Endothelial cell (in vitro differentiated cells): ENCODE data around the gene CD4. TPM values are rescaled to one million over a fixed set of nuclear protein-coding genes. Genes with fewer than 3 reads are reported as not detected.
A peak's percentile ranks its signal among the peaks of the same experiment; 100 is the strongest.

Experiments used
- DNase-seq: peaks from one replicate; pipeline ENCODE4 v3.0.0; 2021; ENCODE audit warnings: low spot score
- H3K27ac Mint-ChIP-seq: one replicate; pipeline ENCODE4 v1.8.0; 2021; ENCODE audit warnings: mixed read lengths, inconsistent platforms; ENCODE audit not compliant: unreplicated experiment
- H3K27me3 Mint-ChIP-seq: one replicate; pipeline ENCODE4 v1.8.0; 2021; ENCODE audit warnings: mild to moderate bottlenecking, moderate library complexity, mixed read lengths, inconsistent platforms; ENCODE audit not compliant: unreplicated experiment
- H3K36me3 Mint-ChIP-seq: one replicate; pipeline ENCODE4 v1.8.0; 2021; ENCODE audit warnings: mild to moderate bottlenecking, low read depth, mixed read lengths, inconsistent platforms; ENCODE audit not compliant: unreplicated experiment
- H3K4me1 Mint-ChIP-seq: one replicate; pipeline ENCODE4 v1.8.0; 2021; ENCODE audit warnings: mild to moderate bottlenecking, mixed read lengths, inconsistent platforms; ENCODE audit not compliant: unreplicated experiment
- H3K4me3 Mint-ChIP-seq: one replicate; pipeline ENCODE4 v1.8.0; 2021; ENCODE audit warnings: mild to moderate bottlenecking, mixed read lengths, inconsistent platforms; ENCODE audit not compliant: unreplicated experiment
- H3K9me3 Mint-ChIP-seq: one replicate; pipeline ENCODE4 v1.8.0; 2021; ENCODE audit warnings: mixed read lengths, inconsistent platforms; ENCODE audit not compliant: unreplicated experiment
- total RNA-seq: library from RNA; stranded (reverse); fragmentation: NEBNext Ultra II Directional; extraction: Animal tissue kit (Norgen Biotek cat#: 25700); gene quantifications from one replicate; pipeline ENCODE4 v1.2.1, GENCODE V29; 2021; ENCODE audit not compliant: unreplicated experiment
- TF ChIP-seq, protein P1 (sequence below): fragments of 200-600 bp; sonication (generic); IDR thresholded peaks from one replicate; pipeline ENCODE4 v1.5.0; 2021; ENCODE audit warnings: antibody characterized with exemption; ENCODE audit not compliant: unreplicated experiment

Gene CD4
- total RNA-seq, 1 donor from 2014 or later = 4.7 TPM

GRCh38 chr12:6768437-6768914 lies 20.9 kb upstream of the CD4 start:
- Mint-ChIP-seq H3K4me1 (peaks cover 62% of the 10 kb centered on the region), H3K4me3 (peak overlapping the region; percentile 99), H3K36me3 (peaks cover 37% of the 10 kb centered on the region), H3K27ac (peak overlapping the region; percentile 90), H3K9me3 (no peaks in the 10 kb centered on the region), H3K27me3 (peaks cover 37% of the 10 kb centered on the region)
- TF ChIP-seq, protein P1, sequence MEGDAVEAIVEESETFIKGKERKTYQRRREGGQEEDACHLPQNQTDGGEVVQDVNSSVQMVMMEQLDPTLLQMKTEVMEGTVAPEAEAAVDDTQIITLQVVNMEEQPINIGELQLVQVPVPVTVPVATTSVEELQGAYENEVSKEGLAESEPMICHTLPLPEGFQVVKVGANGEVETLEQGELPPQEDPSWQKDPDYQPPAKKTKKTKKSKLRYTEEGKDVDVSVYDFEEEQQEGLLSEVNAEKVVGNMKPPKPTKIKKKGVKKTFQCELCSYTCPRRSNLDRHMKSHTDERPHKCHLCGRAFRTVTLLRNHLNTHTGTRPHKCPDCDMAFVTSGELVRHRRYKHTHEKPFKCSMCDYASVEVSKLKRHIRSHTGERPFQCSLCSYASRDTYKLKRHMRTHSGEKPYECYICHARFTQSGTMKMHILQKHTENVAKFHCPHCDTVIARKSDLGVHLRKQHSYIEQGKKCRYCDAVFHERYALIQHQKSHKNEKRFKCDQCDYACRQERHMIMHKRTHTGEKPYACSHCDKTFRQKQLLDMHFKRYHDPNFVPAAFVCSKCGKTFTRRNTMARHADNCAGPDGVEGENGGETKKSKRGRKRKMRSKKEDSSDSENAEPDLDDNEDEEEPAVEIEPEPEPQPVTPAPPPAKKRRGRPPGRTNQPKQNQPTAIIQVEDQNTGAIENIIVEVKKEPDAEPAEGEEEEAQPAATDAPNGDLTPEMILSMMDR = no peak
- DNase-seq = no peak

GRCh38 chr12:6768990-6769389 lies 20.3 kb upstream of the CD4 start:
- H3K27me3 Mint-ChIP-seq = peaks cover 35% of the 10 kb centered on the region
- H3K4me3 Mint-ChIP-seq = peak overlapping the region; percentile 99
- TF ChIP-seq, protein P1 = no peak
- no peaks in the 10 kb centered on the region for H3K9me3 Mint-ChIP-seq
- DNase-seq = peak; percentile 72
- peaks cover 37% of the 10 kb centered on the region for H3K36me3 Mint-ChIP-seq
- peaks cover 60% of the 10 kb centered on the region for H3K4me1 Mint-ChIP-seq
- peak overlapping the region; percentile 90 for H3K27ac Mint-ChIP-seq

DNA sequence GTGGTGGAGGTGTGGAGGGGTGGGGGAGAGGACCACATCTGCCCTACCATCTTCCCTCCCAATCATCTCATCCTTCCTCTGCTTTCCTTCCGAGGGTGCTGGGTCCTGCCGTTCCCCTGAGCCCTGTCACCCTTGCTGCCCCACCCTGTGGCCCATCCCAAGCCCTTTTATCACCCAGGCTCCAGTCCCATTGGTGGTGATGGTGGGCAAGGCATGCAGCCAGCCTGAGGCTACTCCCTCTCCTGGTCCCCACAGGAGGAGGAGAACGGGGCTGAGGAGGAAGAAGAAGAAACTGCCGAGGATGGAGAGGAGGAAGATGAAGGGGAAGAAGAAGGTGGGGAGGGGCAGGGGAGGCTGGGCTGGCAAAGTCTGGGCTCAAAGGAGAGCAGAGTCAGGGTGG lies 19.7 kb upstream of the CD4 start:
- Mint-ChIP-seq H3K36me3 (peaks cover 41% of the 10 kb centered on the region), H3K4me1 (peaks cover 59% of the 10 kb centered on the region), H3K4me3 (peak overlapping the region; percentile 99), H3K27me3 (peaks cover 30% of the 10 kb centered on the region), H3K9me3 (no peaks in the 10 kb centered on the region), H3K27ac (no peak overlapping the region)
- TF ChIP-seq, protein P1 = no peak
- DNase-seq = no peak

DNA sequence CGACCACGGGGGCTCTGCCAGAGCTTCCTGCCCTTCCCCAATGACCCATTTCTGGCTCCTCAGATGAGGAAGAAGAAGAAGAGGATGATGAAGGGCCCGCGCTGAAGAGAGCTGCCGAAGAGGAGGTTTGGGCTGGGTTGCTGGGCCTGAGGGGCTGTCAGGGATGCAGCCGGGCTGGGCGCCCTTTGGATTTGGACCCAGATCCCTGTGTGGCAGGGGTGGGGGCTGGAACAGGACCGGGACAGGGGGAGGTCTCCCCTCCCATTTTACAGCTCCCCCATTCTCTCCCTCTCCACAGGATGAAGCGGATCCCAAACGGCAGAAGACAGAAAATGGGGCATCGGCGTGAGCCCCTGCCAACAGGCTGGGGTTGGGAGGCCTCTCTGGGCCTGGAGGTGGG lies 19.2 kb upstream of the CD4 start:
- peak overlapping the region; percentile 51 for H3K4me3 Mint-ChIP-seq
- H3K27me3 Mint-ChIP-seq = peaks cover 30% of the 10 kb centered on the region
- H3K9me3 Mint-ChIP-seq = no peaks in the 10 kb centered on the region
- no peak for DNase-seq
- H3K27ac Mint-ChIP-seq = no peak overlapping the region
- TF ChIP-seq, protein P1 = no peak
- H3K4me1 Mint-ChIP-seq = peaks cover 60% of the 10 kb centered on the region
- peaks cover 43% of the 10 kb centered on the region for H3K36me3 Mint-ChIP-seq

GRCh38 chr12:6770600-6770999 lies 18.7 kb upstream of the CD4 start:
- peaks cover 26% of the 10 kb centered on the region for H3K27me3 Mint-ChIP-seq
- H3K27ac Mint-ChIP-seq = peak overlapping the region; percentile 88
- peak overlapping the region; percentile 78 for H3K4me3 Mint-ChIP-seq

More at GRCh38 chr12:6770600-6770999, 18.7 kb upstream of the CD4 start:
- TF ChIP-seq, protein P1 = no peak
- no peak for DNase-seq
- peaks cover 43% of the 10 kb centered on the region for H3K36me3 Mint-ChIP-seq
- H3K4me1 Mint-ChIP-seq = peaks cover 56% of the 10 kb centered on the region
- no peaks in the 10 kb centered on the region for H3K9me3 Mint-ChIP-seq
